Stomach smooth muscle (tissue), 2 donors: Measurements from ENCODE around the gene PLEKHF1.
"Not testable (repeated sequence)": the region's sequence is repeated elsewhere in the genome, so short reads cannot be mapped to it uniquely, and the experiment has no call there.

ENCODE experiments used
- H3K27ac ChIP-seq: one replicate; pipeline ENCODE4 v1.7.0; 2013; ENCODE audit warnings: mild to moderate bottlenecking, low read length, inconsistent platforms
- H3K27me3 ChIP-seq, 2 donors: one replicate each; pipeline ENCODE4 v1.7.0; 2013; ENCODE audit warnings: low read length in 2 of 2; ENCODE audit not compliant: insufficient read depth in 2 of 2, control insufficient read depth in 1 of 2
- H3K36me3 ChIP-seq, 2 donors: one replicate each; pipeline ENCODE4 v1.7.0; 2013; ENCODE audit warnings: low read length in 2 of 2; ENCODE audit not compliant: control insufficient read depth in 2 of 2, insufficient read depth in 2 of 2
- H3K4me1 ChIP-seq: one replicate; pipeline ENCODE4 v1.7.0; 2013; ENCODE audit warnings: low read length; ENCODE audit not compliant: control insufficient read depth, insufficient read depth
- H3K4me3 ChIP-seq, 2 donors: one replicate each; pipeline ENCODE4 v1.7.0; 2013; ENCODE audit warnings: low read length in 2 of 2
- H3K9ac ChIP-seq, 2 donors: one replicate each; pipeline ENCODE4 v1.7.0; 2013; ENCODE audit warnings: low read length in 2 of 2, mild to moderate bottlenecking in 1 of 2
- H3K9me3 ChIP-seq, 2 donors: one replicate each; pipeline ENCODE4 v1.7.0; 2013; ENCODE audit warnings: low read length in 2 of 2; ENCODE audit not compliant: control insufficient read depth in 2 of 2
- donor health status: healthy.
- donor health status: Pancreatic carcinoma.

Gene PLEKHF1

GRCh38 chr19:29624489-29625185 lies 40.6 kb upstream of the PLEKHF1 start:
- no peaks in the 10 kb centered on the region for H3K4me1 ChIP-seq
- no peak overlapping the region for H3K4me3 ChIP-seq
- H3K9ac ChIP-seq: no peak overlapping the region
- H3K27me3 ChIP-seq: peaks cover 0 to 6% of the 10 kb centered on the region in 2 donors
- no peaks in the 10 kb centered on the region for H3K36me3 ChIP-seq
- H3K9me3 ChIP-seq: no peaks in the 10 kb centered on the region
- no peak overlapping the region for H3K27ac ChIP-seq

GRCh38 chr19:29625186-29625651 lies 40.0 kb upstream of the PLEKHF1 start:
- Histone ChIP-seq H3K4me3 (no peak overlapping the region), H3K27ac (no peak overlapping the region), H3K9ac (no peak overlapping the region), H3K36me3 (no peaks in the 10 kb centered on the region), H3K4me1 (no peaks in the 10 kb centered on the region), H3K9me3 (no peaks in the 10 kb centered on the region), H3K27me3 (peaks cover 0 to 6% of the 10 kb centered on the region in 2 donors)

- no peaks in the 10 kb centered on the region for H3K9me3 ChIP-seq
- H3K9ac ChIP-seq: no peak overlapping the region
- H3K4me3 ChIP-seq: no peak overlapping the region
- no peaks in the 10 kb centered on the region for H3K36me3 ChIP-seq
- H3K27ac ChIP-seq: no peak overlapping the region
- no peaks in the 10 kb centered on the region for H3K4me1 ChIP-seq
- H3K27me3 ChIP-seq: peaks cover 0 to 8% of the 10 kb centered on the region in 2 donors
Measured at GRCh38 chr19:29626386-29626785, 38.9 kb upstream of the PLEKHF1 start.

- H3K36me3 ChIP-seq, H3K9ac ChIP-seq, H3K9me3 ChIP-seq, H3K4me1 ChIP-seq, H3K4me3 ChIP-seq, H3K27me3 ChIP-seq, H3K27ac ChIP-seq: not testable (repeated sequence)
Measured at GRCh38 chr19:29626832-29627231, 38.4 kb upstream of the PLEKHF1 start.

GRCh38 chr19:29628661-29629385 lies 36.4 kb upstream of the PLEKHF1 start:
- no peaks in the 10 kb centered on the region for H3K9me3 ChIP-seq
- peaks cover 0 to 2% of the 10 kb centered on the region in 2 donors for H3K27me3 ChIP-seq
- H3K4me1 ChIP-seq: no peaks in the 10 kb centered on the region
- H3K27ac ChIP-seq: no peak overlapping the region
- no peaks in the 10 kb centered on the region for H3K36me3 ChIP-seq
- H3K9ac ChIP-seq: no peak overlapping the region
- no peak overlapping the region for H3K4me3 ChIP-seq

- no peak overlapping the region for H3K9ac ChIP-seq
- H3K27me3 ChIP-seq: peaks cover 0 to 2% of the 10 kb centered on the region in 2 donors
- H3K9me3 ChIP-seq: no peaks in the 10 kb centered on the region
- no peak overlapping the region for H3K4me3 ChIP-seq
- no peak overlapping the region for H3K27ac ChIP-seq
- H3K4me1 ChIP-seq: no peaks in the 10 kb centered on the region
- no peaks in the 10 kb centered on the region for H3K36me3 ChIP-seq
Measured at GRCh38 chr19:29629836-29630534, 35.3 kb upstream of the PLEKHF1 start.

GRCh38 chr19:29630655-29631054 lies 34.6 kb upstream of the PLEKHF1 start:
- no peak overlapping the region for H3K9ac ChIP-seq
- peaks cover 0 to 2% of the 10 kb centered on the region in 2 donors for H3K27me3 ChIP-seq
- H3K4me1 ChIP-seq: no peaks in the 10 kb centered on the region
- H3K9me3 ChIP-seq: no peaks in the 10 kb centered on the region
- no peak overlapping the region for H3K4me3 ChIP-seq
- no peak overlapping the region for H3K27ac ChIP-seq
- H3K36me3 ChIP-seq: no peaks in the 10 kb centered on the region

GRCh38 chr19:29631450-29631849 lies 33.8 kb upstream of the PLEKHF1 start:
- no peaks in the 10 kb centered on the region for H3K4me1 ChIP-seq
- H3K36me3 ChIP-seq: no peaks in the 10 kb centered on the region
- H3K27me3 ChIP-seq: peaks cover 0 to 2% of the 10 kb centered on the region in 2 donors
- H3K9ac ChIP-seq: no peak overlapping the region
- no peaks in the 10 kb centered on the region for H3K9me3 ChIP-seq
- H3K4me3 ChIP-seq: no peak overlapping the region
- no peak overlapping the region for H3K27ac ChIP-seq

- Histone ChIP-seq H3K36me3 (no peaks in the 10 kb centered on the region), H3K9ac (no peak overlapping the region), H3K27ac (no peak overlapping the region), H3K4me1 (no peaks in the 10 kb centered on the region), H3K4me3 (no peak overlapping the region), H3K27me3 (peaks cover 0 to 2% of the 10 kb centered on the region in 2 donors), H3K9me3 (no peaks in the 10 kb centered on the region)
Measured at GRCh38 chr19:29634002-29634401, 31.3 kb upstream of the PLEKHF1 start.

GRCh38 chr19:29634423-29635130 lies 30.7 kb upstream of the PLEKHF1 start:
- H3K27me3 ChIP-seq: peaks cover 0 to 2% of the 10 kb centered on the region in 2 donors
- no peak overlapping the region for H3K27ac ChIP-seq
- H3K4me3 ChIP-seq: no peak overlapping the region
- no peaks in the 10 kb centered on the region for H3K4me1 ChIP-seq
- H3K9ac ChIP-seq: no peak overlapping the region
- H3K36me3 ChIP-seq: no peaks in the 10 kb centered on the region
- H3K9me3 ChIP-seq: no peaks in the 10 kb centered on the region
